ENCODE results near the gene ATOH1. TPM values are rescaled to one million over a fixed set of nuclear protein-coding genes. Genes with fewer than 3 reads are reported as not detected.

The ATOH1 gene
- total RNA-seq, 1 experiment from 2014 or later = 0.61 TPM

DNA sequence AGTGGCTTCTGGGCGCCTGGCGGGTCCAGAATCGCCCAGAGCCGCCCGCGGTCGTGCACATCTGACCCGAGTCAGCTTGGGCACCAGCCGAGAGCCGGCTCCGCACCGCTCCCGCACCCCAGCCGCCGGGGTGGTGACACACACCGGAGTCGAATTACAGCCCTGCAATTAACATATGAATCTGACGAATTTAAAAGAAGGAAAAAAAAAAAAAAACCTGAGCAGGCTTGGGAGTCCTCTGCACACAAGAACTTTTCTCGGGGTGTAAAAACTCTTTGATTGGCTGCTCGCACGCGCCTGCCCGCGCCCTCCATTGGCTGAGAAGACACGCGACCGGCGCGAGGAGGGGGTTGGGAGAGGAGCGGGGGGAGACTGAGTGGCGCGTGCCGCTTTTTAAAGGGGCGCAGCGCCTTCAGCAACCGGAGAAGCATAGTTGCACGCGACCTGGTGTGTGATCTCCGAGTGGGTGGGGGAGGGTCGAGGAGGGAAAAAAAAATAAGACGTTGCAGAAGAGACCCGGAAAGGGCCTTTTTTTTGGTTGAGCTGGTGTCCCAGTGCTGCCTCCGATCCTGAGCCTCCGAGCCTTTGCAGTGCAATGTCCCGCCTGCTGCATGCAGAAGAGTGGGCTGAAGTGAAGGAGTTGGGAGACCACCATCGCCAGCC, at the start of gene ATOH1 (continued):
- TF ChIP-seq, protein P1, sequence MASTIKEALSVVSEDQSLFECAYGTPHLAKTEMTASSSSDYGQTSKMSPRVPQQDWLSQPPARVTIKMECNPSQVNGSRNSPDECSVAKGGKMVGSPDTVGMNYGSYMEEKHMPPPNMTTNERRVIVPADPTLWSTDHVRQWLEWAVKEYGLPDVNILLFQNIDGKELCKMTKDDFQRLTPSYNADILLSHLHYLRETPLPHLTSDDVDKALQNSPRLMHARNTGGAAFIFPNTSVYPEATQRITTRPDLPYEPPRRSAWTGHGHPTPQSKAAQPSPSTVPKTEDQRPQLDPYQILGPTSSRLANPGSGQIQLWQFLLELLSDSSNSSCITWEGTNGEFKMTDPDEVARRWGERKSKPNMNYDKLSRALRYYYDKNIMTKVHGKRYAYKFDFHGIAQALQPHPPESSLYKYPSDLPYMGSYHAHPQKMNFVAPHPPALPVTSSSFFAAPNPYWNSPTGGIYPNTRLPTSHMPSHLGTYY (CRISPR knock-in tag; IDR thresholded peaks at IDR 0.05) = no peak
- TF ChIP-seq NR1H2 (CRISPR knock-in tag; IDR thresholded peaks at IDR 0.05) = no peak
- TF ChIP-seq, protein P2, sequence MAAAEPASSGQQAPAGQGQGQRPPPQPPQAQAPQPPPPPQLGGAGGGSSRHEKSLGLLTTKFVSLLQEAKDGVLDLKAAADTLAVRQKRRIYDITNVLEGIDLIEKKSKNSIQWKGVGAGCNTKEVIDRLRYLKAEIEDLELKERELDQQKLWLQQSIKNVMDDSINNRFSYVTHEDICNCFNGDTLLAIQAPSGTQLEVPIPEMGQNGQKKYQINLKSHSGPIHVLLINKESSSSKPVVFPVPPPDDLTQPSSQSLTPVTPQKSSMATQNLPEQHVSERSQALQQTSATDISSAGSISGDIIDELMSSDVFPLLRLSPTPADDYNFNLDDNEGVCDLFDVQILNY (CRISPR knock-in tag; IDR thresholded peaks at IDR 0.05) = peak; percentile 32; the same call in 1 of the 2 replicates
- TF ChIP-seq MXD4 (CRISPR knock-in tag; IDR thresholded peaks at IDR 0.05; ENCODE audit: borderline replicate concordance) = no peak
- TF ChIP-seq NFYB (CRISPR knock-in tag; conservative IDR thresholded peaks at IDR 0.05; ENCODE audit: low read depth) = peak; percentile 68
- no peak for TF ChIP-seq CREB1 (CRISPR knock-in tag; IDR thresholded peaks at IDR 0.05)
- TF ChIP-seq NFATC4 (CRISPR knock-in tag; IDR thresholded peaks at IDR 0.05) = no peak
- TF ChIP-seq, protein P3, sequence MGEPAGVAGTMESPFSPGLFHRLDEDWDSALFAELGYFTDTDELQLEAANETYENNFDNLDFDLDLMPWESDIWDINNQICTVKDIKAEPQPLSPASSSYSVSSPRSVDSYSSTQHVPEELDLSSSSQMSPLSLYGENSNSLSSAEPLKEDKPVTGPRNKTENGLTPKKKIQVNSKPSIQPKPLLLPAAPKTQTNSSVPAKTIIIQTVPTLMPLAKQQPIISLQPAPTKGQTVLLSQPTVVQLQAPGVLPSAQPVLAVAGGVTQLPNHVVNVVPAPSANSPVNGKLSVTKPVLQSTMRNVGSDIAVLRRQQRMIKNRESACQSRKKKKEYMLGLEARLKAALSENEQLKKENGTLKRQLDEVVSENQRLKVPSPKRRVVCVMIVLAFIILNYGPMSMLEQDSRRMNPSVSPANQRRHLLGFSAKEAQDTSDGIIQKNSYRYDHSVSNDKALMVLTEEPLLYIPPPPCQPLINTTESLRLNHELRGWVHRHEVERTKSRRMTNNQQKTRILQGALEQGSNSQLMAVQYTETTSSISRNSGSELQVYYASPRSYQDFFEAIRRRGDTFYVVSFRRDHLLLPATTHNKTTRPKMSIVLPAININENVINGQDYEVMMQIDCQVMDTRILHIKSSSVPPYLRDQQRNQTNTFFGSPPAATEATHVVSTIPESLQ (CRISPR knock-in tag; IDR thresholded peaks at IDR 0.05) = no peak
- TF ChIP-seq HMGA2 (CRISPR knock-in tag; IDR thresholded peaks at IDR 0.05) = no peak
- TF ChIP-seq, protein P4, sequence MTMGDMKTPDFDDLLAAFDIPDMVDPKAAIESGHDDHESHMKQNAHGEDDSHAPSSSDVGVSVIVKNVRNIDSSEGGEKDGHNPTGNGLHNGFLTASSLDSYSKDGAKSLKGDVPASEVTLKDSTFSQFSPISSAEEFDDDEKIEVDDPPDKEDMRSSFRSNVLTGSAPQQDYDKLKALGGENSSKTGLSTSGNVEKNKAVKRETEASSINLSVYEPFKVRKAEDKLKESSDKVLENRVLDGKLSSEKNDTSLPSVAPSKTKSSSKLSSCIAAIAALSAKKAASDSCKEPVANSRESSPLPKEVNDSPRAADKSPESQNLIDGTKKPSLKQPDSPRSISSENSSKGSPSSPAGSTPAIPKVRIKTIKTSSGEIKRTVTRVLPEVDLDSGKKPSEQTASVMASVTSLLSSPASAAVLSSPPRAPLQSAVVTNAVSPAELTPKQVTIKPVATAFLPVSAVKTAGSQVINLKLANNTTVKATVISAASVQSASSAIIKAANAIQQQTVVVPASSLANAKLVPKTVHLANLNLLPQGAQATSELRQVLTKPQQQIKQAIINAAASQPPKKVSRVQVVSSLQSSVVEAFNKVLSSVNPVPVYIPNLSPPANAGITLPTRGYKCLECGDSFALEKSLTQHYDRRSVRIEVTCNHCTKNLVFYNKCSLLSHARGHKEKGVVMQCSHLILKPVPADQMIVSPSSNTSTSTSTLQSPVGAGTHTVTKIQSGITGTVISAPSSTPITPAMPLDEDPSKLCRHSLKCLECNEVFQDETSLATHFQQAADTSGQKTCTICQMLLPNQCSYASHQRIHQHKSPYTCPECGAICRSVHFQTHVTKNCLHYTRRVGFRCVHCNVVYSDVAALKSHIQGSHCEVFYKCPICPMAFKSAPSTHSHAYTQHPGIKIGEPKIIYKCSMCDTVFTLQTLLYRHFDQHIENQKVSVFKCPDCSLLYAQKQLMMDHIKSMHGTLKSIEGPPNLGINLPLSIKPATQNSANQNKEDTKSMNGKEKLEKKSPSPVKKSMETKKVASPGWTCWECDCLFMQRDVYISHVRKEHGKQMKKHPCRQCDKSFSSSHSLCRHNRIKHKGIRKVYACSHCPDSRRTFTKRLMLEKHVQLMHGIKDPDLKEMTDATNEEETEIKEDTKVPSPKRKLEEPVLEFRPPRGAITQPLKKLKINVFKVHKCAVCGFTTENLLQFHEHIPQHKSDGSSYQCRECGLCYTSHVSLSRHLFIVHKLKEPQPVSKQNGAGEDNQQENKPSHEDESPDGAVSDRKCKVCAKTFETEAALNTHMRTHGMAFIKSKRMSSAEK (CRISPR knock-in tag; IDR thresholded peaks at IDR 0.05; ENCODE audit: borderline replicate concordance) = no peak
- TF ChIP-seq, protein P5, sequence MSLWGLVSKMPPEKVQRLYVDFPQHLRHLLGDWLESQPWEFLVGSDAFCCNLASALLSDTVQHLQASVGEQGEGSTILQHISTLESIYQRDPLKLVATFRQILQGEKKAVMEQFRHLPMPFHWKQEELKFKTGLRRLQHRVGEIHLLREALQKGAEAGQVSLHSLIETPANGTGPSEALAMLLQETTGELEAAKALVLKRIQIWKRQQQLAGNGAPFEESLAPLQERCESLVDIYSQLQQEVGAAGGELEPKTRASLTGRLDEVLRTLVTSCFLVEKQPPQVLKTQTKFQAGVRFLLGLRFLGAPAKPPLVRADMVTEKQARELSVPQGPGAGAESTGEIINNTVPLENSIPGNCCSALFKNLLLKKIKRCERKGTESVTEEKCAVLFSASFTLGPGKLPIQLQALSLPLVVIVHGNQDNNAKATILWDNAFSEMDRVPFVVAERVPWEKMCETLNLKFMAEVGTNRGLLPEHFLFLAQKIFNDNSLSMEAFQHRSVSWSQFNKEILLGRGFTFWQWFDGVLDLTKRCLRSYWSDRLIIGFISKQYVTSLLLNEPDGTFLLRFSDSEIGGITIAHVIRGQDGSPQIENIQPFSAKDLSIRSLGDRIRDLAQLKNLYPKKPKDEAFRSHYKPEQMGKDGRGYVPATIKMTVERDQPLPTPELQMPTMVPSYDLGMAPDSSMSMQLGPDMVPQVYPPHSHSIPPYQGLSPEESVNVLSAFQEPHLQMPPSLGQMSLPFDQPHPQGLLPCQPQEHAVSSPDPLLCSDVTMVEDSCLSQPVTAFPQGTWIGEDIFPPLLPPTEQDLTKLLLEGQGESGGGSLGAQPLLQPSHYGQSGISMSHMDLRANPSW (CRISPR knock-in tag; conservative IDR thresholded peaks at IDR 0.05; ENCODE audit: low read depth) = no peak
- TF ChIP-seq, protein P6, sequence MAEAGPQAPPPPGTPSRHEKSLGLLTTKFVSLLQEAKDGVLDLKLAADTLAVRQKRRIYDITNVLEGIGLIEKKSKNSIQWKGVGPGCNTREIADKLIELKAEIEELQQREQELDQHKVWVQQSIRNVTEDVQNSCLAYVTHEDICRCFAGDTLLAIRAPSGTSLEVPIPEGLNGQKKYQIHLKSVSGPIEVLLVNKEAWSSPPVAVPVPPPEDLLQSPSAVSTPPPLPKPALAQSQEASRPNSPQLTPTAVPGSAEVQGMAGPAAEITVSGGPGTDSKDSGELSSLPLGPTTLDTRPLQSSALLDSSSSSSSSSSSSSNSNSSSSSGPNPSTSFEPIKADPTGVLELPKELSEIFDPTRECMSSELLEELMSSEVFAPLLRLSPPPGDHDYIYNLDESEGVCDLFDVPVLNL (CRISPR knock-in tag; IDR thresholded peaks at IDR 0.05; ENCODE audit: borderline replicate concordance, low read depth) = no peak
- TF ChIP-seq, protein P7, sequence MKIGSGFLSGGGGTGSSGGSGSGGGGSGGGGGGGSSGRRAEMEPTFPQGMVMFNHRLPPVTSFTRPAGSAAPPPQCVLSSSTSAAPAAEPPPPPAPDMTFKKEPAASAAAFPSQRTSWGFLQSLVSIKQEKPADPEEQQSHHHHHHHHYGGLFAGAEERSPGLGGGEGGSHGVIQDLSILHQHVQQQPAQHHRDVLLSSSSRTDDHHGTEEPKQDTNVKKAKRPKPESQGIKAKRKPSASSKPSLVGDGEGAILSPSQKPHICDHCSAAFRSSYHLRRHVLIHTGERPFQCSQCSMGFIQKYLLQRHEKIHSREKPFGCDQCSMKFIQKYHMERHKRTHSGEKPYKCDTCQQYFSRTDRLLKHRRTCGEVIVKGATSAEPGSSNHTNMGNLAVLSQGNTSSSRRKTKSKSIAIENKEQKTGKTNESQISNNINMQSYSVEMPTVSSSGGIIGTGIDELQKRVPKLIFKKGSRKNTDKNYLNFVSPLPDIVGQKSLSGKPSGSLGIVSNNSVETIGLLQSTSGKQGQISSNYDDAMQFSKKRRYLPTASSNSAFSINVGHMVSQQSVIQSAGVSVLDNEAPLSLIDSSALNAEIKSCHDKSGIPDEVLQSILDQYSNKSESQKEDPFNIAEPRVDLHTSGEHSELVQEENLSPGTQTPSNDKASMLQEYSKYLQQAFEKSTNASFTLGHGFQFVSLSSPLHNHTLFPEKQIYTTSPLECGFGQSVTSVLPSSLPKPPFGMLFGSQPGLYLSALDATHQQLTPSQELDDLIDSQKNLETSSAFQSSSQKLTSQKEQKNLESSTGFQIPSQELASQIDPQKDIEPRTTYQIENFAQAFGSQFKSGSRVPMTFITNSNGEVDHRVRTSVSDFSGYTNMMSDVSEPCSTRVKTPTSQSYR (CRISPR knock-in tag; IDR thresholded peaks at IDR 0.05) = 0 out of 2 replicates have a peak, but pooled peaks have one; percentile 24
- TF ChIP-seq, protein P8, sequence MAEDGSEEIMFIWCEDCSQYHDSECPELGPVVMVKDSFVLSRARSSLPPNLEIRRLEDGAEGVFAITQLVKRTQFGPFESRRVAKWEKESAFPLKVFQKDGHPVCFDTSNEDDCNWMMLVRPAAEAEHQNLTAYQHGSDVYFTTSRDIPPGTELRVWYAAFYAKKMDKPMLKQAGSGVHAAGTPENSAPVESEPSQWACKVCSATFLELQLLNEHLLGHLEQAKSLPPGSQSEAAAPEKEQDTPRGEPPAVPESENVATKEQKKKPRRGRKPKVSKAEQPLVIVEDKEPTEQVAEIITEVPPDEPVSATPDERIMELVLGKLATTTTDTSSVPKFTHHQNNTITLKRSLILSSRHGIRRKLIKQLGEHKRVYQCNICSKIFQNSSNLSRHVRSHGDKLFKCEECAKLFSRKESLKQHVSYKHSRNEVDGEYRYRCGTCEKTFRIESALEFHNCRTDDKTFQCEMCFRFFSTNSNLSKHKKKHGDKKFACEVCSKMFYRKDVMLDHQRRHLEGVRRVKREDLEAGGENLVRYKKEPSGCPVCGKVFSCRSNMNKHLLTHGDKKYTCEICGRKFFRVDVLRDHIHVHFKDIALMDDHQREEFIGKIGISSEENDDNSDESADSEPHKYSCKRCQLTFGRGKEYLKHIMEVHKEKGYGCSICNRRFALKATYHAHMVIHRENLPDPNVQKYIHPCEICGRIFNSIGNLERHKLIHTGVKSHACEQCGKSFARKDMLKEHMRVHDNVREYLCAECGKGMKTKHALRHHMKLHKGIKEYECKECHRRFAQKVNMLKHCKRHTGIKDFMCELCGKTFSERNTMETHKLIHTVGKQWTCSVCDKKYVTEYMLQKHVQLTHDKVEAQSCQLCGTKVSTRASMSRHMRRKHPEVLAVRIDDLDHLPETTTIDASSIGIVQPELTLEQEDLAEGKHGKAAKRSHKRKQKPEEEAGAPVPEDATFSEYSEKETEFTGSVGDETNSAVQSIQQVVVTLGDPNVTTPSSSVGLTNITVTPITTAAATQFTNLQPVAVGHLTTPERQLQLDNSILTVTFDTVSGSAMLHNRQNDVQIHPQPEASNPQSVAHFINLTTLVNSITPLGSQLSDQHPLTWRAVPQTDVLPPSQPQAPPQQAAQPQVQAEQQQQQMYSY (CRISPR knock-in tag; IDR thresholded peaks at IDR 0.05) = no peak
- TF ChIP-seq, protein P9, sequence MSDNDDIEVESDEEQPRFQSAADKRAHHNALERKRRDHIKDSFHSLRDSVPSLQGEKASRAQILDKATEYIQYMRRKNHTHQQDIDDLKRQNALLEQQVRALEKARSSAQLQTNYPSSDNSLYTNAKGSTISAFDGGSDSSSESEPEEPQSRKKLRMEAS (CRISPR knock-in tag; IDR thresholded peaks at IDR 0.05) = peak; percentile 55; the same call in 1 of the 2 replicates
- TF ChIP-seq ZBTB21 (CRISPR knock-in tag; IDR thresholded peaks at IDR 0.05; ENCODE audit: borderline replicate concordance) = no peak
